ENCODE results near the gene PDLIM5. TPM values are rescaled to one million over a fixed set of nuclear protein-coding genes. Genes with fewer than 3 reads are reported as not detected.

PDLIM5 gene
- total and polyA plus RNA-seq, 2 of the 8 experiments (the other 6 are each of a cell fraction or from before 2014, with no cell fraction given), result 37.3 to 62.1 TPM

GRCh38 chr4:94595880-94596483 lies 144.2 kb downstream of the PDLIM5 start:
- H2AFZ ChIP-seq (ENCODE audit: low read length), result no peak overlapping the region
- no peaks in the 10 kb centered on the region for H3K79me1 ChIP-seq (ENCODE audit: low read depth, low read length)
- no peaks in the 10 kb centered on the region for H3K79me2 ChIP-seq (ENCODE audit: control insufficient read depth in 1 of 2, insufficient read depth in 2 of 2, low read length in 2 of 2)
- WGBS, 2 experiments (ENCODE audit: extremely low coverage in 1 of 2, insufficient coverage in 1 of 2, insufficient read length in 1 of 2, insufficient replicate concordance in 2 of 2, low coverage in 1 of 2, low lambda C conversion rate in 2 of 2, missing lambda C conversion rate in 1 of 2), result 61% methylated on average over 5 of the region's 5 CpGs; no CpG with 5 or more reads in 1 of the 2 experiments
- no peak overlapping the region for H3K56ac ChIP-seq (replicated peaks; ENCODE audit: insufficient read length, low read depth, low read length)
- no peak overlapping the region for H3K14ac ChIP-seq (ENCODE audit: insufficient read length)
- H3K4ac ChIP-seq (replicated peaks; ENCODE audit: insufficient read length, low read depth, low read length), result no peak overlapping the region
- H2BK15ac ChIP-seq (ENCODE audit: low read length), result no peak overlapping the region
- H2BK5ac ChIP-seq (ENCODE audit: low read depth, low read length), result no peak overlapping the region
- no peaks in the 10 kb centered on the region for H3K36me3 ChIP-seq (ENCODE audit: control insufficient read depth in 2 of 4, insufficient read depth in 4 of 4, low read length in 3 of 4)
- no peak overlapping the region for H3K9ac ChIP-seq (replicated peaks in 1 of 4; ENCODE audit: extremely low read depth in 1 of 4, low read depth in 3 of 4, low read length in 3 of 4)
- ChIA-PET CTCF (ENCODE audit: partially characterized antibody) (interaction anchor here (1.0 to 1.7 kb wide), 4 partner anchors 182 to 263 kb away, joined by 3 to 7 read pairs (median 4); no protein-coding TSS in a partner anchor), POLR2A (ENCODE audit: partially characterized antibody) (no interaction called here)
- H3K18ac ChIP-seq (ENCODE audit: extremely low read depth, low read length), result no peak overlapping the region
- H3K27me3 ChIP-seq (replicated peaks in 1 of 4; ENCODE audit: control insufficient read depth in 3 of 4, extremely low read depth in 1 of 4, insufficient read depth in 3 of 4, low read length in 3 of 4), result peaks cover 0 to 1% (median 0%) of the 10 kb centered on the region in 4 experiments; a peak in 1 of 7 replicates
- H3K9me3 ChIP-seq (ENCODE audit: insufficient read depth in 2 of 2, low read depth in 1 of 2, low read length in 1 of 2), result no peaks in the 10 kb centered on the region
- H3K4me2 ChIP-seq (ENCODE audit: insufficient read depth in 1 of 2, low read depth in 2 of 2, low read length in 2 of 2), result no peak overlapping the region
- FAIRE-seq (no peak), DNase-seq (ENCODE audit: low read depth in 1 of 2, low spot score in 2 of 2) (no peak)
- H4K20me1 ChIP-seq (replicated peaks in 1 of 2; ENCODE audit: control insufficient read depth in 1 of 2, insufficient read depth in 2 of 2, low read length in 2 of 2), result no peaks in the 10 kb centered on the region
- H2BK12ac ChIP-seq (ENCODE audit: low read depth, low read length), result no peak overlapping the region
- TF ChIP-seq RAD21 (IDR thresholded peaks at IDR 0.05 in 1 of 2, conservative IDR thresholded peaks at IDR 0.05 in 1 of 2; ENCODE audit: low read depth in 2 of 2, low read length in 2 of 2) (peak; percentile 67 to 84), CTCF (IDR thresholded peaks at IDR 0.05; ENCODE audit: control extremely low read depth in 1 of 3, insufficient read depth in 1 of 3, low read depth in 1 of 3, low read length in 3 of 3) (peak in 2 of 3 experiments; percentile 40 to 43; a peak in 2 of 4 replicates), CBX8 (IDR thresholded peaks at IDR 0.05; ENCODE audit: borderline replicate concordance, low read depth, low read length) (no peak)
- no peak overlapping the region for H3K4me3 ChIP-seq (ENCODE audit: extremely low read depth in 1 of 4, insufficient read depth in 2 of 4, low read depth in 3 of 4, low read length in 4 of 4)
- no peak overlapping the region for H4K5ac ChIP-seq (ENCODE audit: insufficient read length, low read depth, low read length)
- no peak overlapping the region for H3K23ac ChIP-seq (ENCODE audit: insufficient read length)
- H3K4me1 ChIP-seq (replicated peaks in 1 of 4; ENCODE audit: control insufficient read depth in 3 of 4, insufficient read depth in 4 of 4, low read length in 3 of 4), result no peaks in the 10 kb centered on the region
- H2BK120ac ChIP-seq (replicated peaks; ENCODE audit: low read depth, low read length), result no peak overlapping the region
- no peak overlapping the region for H4K8ac ChIP-seq (ENCODE audit: extremely low read depth, insufficient read depth, low read length)
- H3K27ac ChIP-seq (ENCODE audit: low read depth, low read length), result no peak overlapping the region
- no peak overlapping the region for H2BK20ac ChIP-seq (ENCODE audit: low read length)
- no peak overlapping the region for H4K91ac ChIP-seq (replicated peaks; ENCODE audit: insufficient read length, low read length)
- H2AK5ac ChIP-seq (ENCODE audit: low read depth, low read length), result no peak overlapping the region
- no peaks in the 10 kb centered on the region for H3K23me2 ChIP-seq (ENCODE audit: low read depth, low read length)

Measured in H1 (cell line).